Activated CD4-positive, alpha-beta memory T cell treated with anti-CD3 and anti-CD28 coated beads for 36 hours (primary cell): ENCODE data around the gene RAB8A. TPM values are rescaled to one million over a fixed set of nuclear protein-coding genes. Genes with fewer than 3 reads are reported as not detected.

ENCODE experiments used
- CTCF ChIA-PET: fragments of 350-600 bp; sonication (Branson Sonifier 250); formaldehyde crosslinking; loops from one replicate; lab custom pipeline; 2021; ENCODE audit warnings: antibody characterized with exemption, inconsistent platforms; lab: Charles Lee
- POLR2A ChIA-PET: fragments of 350-600 bp; sonication (Branson Sonifier 250); formaldehyde crosslinking; loops from one replicate; lab custom pipeline; 2021; ENCODE audit warnings: antibody characterized with exemption; lab: Charles Lee
- DNase-seq: peaks from one replicate; pipeline ENCODE4 v3.0.0-alpha.2; 2020
- H3K27ac Mint-ChIP-seq: one replicate; pipeline ENCODE4 v1.8.0; 2021; ENCODE audit warnings: mixed read lengths
- H3K27me3 Mint-ChIP-seq: one replicate; pipeline ENCODE4 v1.8.0; 2021; ENCODE audit warnings: mixed read lengths
- H3K36me3 Mint-ChIP-seq: one replicate; pipeline ENCODE4 v1.8.0; 2021; ENCODE audit warnings: mixed read lengths
- H3K4me1 Mint-ChIP-seq: one replicate; pipeline ENCODE4 v1.8.0; 2021; ENCODE audit warnings: low read depth, mixed read lengths
- H3K4me3 Mint-ChIP-seq: one replicate; pipeline ENCODE4 v1.8.0; 2021; ENCODE audit warnings: mild to moderate bottlenecking, mixed read lengths
- H3K9me3 Mint-ChIP-seq: one replicate; pipeline ENCODE4 v1.8.0; 2021; ENCODE audit warnings: mixed read lengths
- intact Hi-C: fragments of 100-400 bp; cut with micrococcal nuclease; formaldehyde crosslinking; loops from one replicate; pipeline ENCODE4 v1.15.1; 2023
- total RNA-seq, 2 experiments: library from RNA; stranded (reverse); gene quantifications; one replicate each; pipeline ENCODE4 v1.2.3, GENCODE V29; 2021

Gene RAB8A
- total RNA-seq, 2 experiments from 2014 or later: 146 to 154 TPM

DNA sequence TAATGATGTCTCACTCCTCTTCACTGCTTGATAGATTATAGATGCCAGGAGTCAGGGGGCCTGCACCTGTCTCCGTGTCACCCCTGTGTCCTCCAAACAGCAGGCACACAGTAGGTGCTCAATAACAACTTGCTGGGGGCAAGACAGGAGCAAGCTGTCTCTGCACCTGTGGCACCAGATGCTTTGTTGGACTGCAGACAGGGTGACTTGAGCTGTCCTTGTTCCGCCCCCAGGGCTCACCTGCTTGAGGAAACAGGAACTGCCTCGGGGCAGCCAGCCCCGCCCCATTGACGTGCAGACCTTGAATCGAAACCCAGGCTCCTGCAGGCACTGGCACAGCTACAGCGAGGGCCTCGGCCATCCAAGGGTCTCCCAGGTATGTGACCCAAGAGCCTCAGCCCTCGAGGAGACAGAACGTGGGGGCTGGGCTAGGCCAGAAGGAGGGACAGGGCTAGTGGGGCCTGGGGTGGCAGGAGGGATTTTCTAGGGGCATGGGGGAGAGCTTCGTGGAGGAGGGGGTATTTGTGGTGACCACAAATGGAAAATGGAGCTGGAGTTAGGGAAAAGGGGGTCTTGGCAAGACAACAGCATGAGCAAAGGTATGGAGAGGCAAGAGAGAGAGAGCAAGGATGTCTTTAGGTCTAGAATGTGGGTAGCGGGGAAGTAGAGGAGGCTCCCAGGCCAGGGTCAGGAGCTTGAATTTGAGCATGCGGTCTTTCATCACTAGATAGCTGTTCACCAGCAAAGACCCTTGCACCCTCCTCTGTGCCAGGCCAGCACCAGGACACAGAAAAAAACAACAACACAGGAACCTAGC is 31.9 kb downstream of the RAB8A start, which contains the start of gene HSH2D:
Gene HSH2D (plus strand): TSS at position 287 of the 817 bp plus-strand sequence. CDS start 5,066 bp downstream, outside the sequence.
- Mint-ChIP-seq H3K36me3 (peaks cover 4% of the 10 kb centered on the region), H3K27me3 (no peaks in the 10 kb centered on the region), H3K4me1 (peaks cover 26% of the 10 kb centered on the region), H3K27ac (peak within 1 kb of the TSS; percentile 92), H3K9me3 (no peaks in the 10 kb centered on the region), H3K4me3 (peak within 1 kb of the TSS; percentile 92)
- peak; percentile 90 for DNase-seq
- POLR2A ChIA-PET: interaction anchor here (0.6 to 1.7 kb wide), 9 partner anchors 8 to 912 kb away, joined by 3 to 8 read pairs (median 4); partner anchors contain the start of gene FAM32A
- CTCF ChIA-PET: interaction anchor here (0.5 to 2.2 kb wide), 10 partner anchors 8 to 304 kb away, joined by 3 to 19 read pairs (median 3); partner anchors contain the start of gene CIB3
- intact Hi-C loops: loop anchor here (2.0 kb wide), 1 partner anchor 25 kb away; no protein-coding TSS in a partner anchor

- H3K4me3 Mint-ChIP-seq: peak overlapping the region; percentile 92
- POLR2A ChIA-PET: interaction anchor here (0.6 to 1.7 kb wide), 7 partner anchors 9 to 913 kb away, joined by 3 to 8 read pairs (median 6); partner anchors contain the start of gene FAM32A
These were observed 32.5 kb downstream of the RAB8A start for GRCh38 chr19:16144216-16144581.

GRCh38 chr19:16146112-16146511 is 34.4 kb downstream of the RAB8A start:
- Mint-ChIP-seq H3K27me3 (no peaks in the 10 kb centered on the region), H3K27ac (no peak overlapping the region), H3K36me3 (peaks cover 6% of the 10 kb centered on the region), H3K4me3 (no peak overlapping the region), H3K4me1 (peaks cover 26% of the 10 kb centered on the region), H3K9me3 (no peaks in the 10 kb centered on the region)
- no peak for DNase-seq
- intact Hi-C loops: no loop called here
- POLR2A ChIA-PET: no interaction called here
- CTCF ChIA-PET: no interaction called here

More at GRCh38 chr19:16144216-16144581, 32.5 kb downstream of the RAB8A start:
- peaks cover 26% of the 10 kb centered on the region for H3K4me1 Mint-ChIP-seq
- peak overlapping the region; percentile 92 for H3K27ac Mint-ChIP-seq
- DNase-seq: no peak
- CTCF ChIA-PET: interaction anchor here (0.6 to 2.2 kb wide), 7 partner anchors 26 to 238 kb away, joined by 3 to 19 read pairs (median 3); partner anchors contain the start of gene CIB3
- peaks cover 6% of the 10 kb centered on the region for H3K36me3 Mint-ChIP-seq
- intact Hi-C loops: loop anchor here (2.0 kb wide), 1 partner anchor 25 kb away; no protein-coding TSS in a partner anchor
- H3K27me3 Mint-ChIP-seq: no peaks in the 10 kb centered on the region
- H3K9me3 Mint-ChIP-seq: no peaks in the 10 kb centered on the region

DNA sequence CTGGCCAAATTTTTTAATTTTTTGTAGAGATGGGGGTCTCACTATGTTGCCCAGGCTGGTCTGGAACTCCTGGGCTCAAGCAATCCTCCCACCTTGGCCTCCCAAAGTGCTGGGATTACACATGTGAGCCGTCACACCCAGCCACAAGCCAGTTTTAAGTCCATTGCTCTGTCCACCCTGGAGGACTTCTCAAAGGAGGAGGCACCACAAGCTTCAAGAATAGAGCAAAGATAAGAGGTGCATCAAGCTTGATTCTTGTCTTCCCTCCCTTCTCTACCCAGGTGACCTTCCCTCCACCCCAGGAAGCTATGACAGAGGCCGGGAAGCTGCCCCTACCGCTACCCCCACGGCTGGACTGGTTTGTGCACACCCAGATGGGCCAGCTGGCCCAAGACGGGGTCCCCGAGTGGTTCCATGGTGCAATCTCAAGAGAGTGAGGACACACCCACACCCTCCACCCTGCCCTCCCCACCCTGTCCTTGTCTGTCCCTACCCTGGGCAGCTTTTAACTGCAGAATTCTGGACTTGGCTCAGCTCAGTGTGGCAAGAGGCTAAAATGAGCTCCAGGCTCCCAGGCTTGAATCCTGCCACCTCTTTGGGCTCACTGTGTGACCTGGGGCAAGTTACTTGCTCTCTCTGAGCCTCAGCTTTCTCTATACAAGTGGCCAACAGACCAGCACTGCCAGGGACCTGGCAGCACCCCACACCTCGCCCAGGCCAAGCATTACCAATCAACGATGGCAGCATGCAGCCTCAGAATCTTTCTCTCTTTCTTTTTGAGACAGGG is 36.9 kb downstream of the RAB8A start:
- Mint-ChIP-seq H3K27me3 (no peaks in the 10 kb centered on the region), H3K27ac (no peak overlapping the region), H3K9me3 (no peaks in the 10 kb centered on the region), H3K36me3 (peaks cover 18% of the 10 kb centered on the region), H3K4me3 (no peak overlapping the region), H3K4me1 (peaks cover 21% of the 10 kb centered on the region)
- intact Hi-C loops: no loop called here
- ChIA-PET POLR2A (no interaction called here), CTCF (interaction anchor here (0.6 kb wide), 1 partner anchor 29 kb away, joined by 3 read pairs; no protein-coding TSS in a partner anchor)
- DNase-seq: no peak

DNA sequence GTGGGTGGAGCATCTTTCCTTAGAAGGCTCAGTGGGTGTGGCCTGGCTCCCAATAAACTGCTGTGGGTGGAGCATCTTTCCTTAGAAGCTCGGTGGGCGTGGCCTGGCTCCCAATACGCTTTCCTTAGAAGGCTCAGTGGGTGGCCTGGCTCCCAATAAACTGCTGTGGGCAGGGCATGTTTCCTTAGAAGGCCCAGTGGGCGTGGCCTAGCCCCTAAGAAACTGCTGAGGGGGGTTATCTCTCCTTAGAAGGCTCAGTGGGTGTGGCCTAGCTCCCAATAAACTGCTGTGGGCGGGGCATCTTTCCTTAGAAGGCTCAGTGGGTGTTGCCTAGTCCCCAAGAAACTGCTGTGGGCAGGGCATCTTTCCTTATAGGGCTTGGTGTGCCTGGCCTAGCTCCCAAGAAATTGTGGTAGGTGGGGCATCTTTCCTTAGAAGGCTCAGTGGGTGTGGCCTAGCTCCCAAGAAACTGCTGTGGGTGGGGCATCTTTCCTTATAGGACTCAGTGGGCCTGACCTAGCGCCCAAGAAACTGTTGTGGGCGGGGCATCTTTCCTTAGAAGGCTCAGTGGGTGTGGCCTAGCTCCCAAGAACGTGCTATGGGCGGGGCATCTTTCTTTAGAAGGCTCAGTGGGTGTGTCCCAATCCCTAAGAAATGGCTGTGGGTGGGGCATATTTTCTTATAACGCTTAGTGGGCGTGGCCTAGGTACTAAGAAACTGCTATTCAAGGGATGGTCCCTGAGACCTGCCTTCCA is 42.1 kb downstream of the RAB8A start:
- H3K27me3 Mint-ChIP-seq: no peaks in the 10 kb centered on the region
- no peaks in the 10 kb centered on the region for H3K9me3 Mint-ChIP-seq
- peaks cover 49% of the 10 kb centered on the region for H3K36me3 Mint-ChIP-seq
- no peak overlapping the region for H3K4me3 Mint-ChIP-seq
- ChIA-PET CTCF (interaction anchor here (1.2 to 1.6 kb wide), 2 partner anchors 31 to 91 kb away, joined by 3 to 4 read pairs; partner anchors contain the start of gene FAM32A), POLR2A (interaction anchor here (1.0 to 2.2 kb wide), 3 partner anchors 8 to 12 kb away, joined by 3 to 7 read pairs (median 4); partner anchors contain the start of gene HSH2D)
- intact Hi-C loops: no loop called here
- H3K27ac Mint-ChIP-seq: no peak overlapping the region
- no peaks in the 10 kb centered on the region for H3K4me1 Mint-ChIP-seq
- DNase-seq: peak; percentile 17

DNA sequence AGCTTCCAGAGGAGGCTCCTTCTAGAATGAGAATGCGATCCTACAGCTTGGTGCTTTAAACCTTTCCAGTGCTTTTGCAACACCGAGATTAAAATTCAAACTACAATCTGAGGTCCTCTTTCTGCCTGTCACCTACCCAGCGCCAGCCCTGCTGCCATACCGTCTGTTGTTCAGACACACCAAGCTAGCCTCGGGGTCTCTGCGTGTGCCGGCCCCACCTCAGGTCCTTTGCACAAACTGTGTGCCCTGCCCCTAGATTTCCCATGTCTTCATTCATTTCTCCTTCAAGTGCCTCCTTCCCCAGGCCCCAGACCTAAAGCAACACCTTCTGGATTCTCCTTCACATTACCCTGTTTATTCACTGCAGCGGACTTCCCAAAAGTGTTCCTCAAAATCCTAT is 42.9 kb downstream of the RAB8A start:
- ChIA-PET POLR2A (no interaction called here), CTCF (interaction anchor here (0.6 to 1.2 kb wide), 2 partner anchors 92 to 100 kb away, joined by 3 read pairs; no protein-coding TSS in a partner anchor)
- Mint-ChIP-seq H3K36me3 (peaks cover 47% of the 10 kb centered on the region), H3K27me3 (no peaks in the 10 kb centered on the region), H3K9me3 (no peaks in the 10 kb centered on the region), H3K4me1 (no peaks in the 10 kb centered on the region), H3K4me3 (no peak overlapping the region), H3K27ac (no peak overlapping the region)
- DNase-seq: no peak
- intact Hi-C loops: no loop called here

- CTCF ChIA-PET: interaction anchor here (0.6 to 1.2 kb wide), 2 partner anchors 92 to 101 kb away, joined by 3 read pairs; no protein-coding TSS in a partner anchor
These were observed 43.4 kb downstream of the RAB8A start for GRCh38 chr19:16155128-16155527.

GRCh38 chr19:16156904-16157303 is 45.2 kb downstream of the RAB8A start:
- DNase-seq: no peak
- H3K9me3 Mint-ChIP-seq: no peaks in the 10 kb centered on the region
- H3K27me3 Mint-ChIP-seq: no peaks in the 10 kb centered on the region
- no peak overlapping the region for H3K27ac Mint-ChIP-seq
- intact Hi-C loops: no loop called here
- CTCF ChIA-PET: interaction anchor here (0.9 kb wide), 1 partner anchor 94 kb away, joined by 4 read pairs; no protein-coding TSS in a partner anchor
- POLR2A ChIA-PET: interaction anchor here (0.7 kb wide), 1 partner anchor 1909 kb away, joined by 4 read pairs; no protein-coding TSS in a partner anchor
- H3K4me3 Mint-ChIP-seq: no peak overlapping the region
- H3K4me1 Mint-ChIP-seq: peaks cover 17% of the 10 kb centered on the region
- H3K36me3 Mint-ChIP-seq: peaks cover 47% of the 10 kb centered on the region

More at GRCh38 chr19:16155128-16155527, 43.4 kb downstream of the RAB8A start:
- Mint-ChIP-seq H3K4me1 (no peaks in the 10 kb centered on the region), H3K36me3 (peaks cover 47% of the 10 kb centered on the region), H3K9me3 (no peaks in the 10 kb centered on the region), H3K27ac (no peak overlapping the region), H3K4me3 (no peak overlapping the region), H3K27me3 (no peaks in the 10 kb centered on the region)
- no peak for DNase-seq
- POLR2A ChIA-PET: no interaction called here
- intact Hi-C loops: no loop called here

- peaks cover 45% of the 10 kb centered on the region for H3K36me3 Mint-ChIP-seq
- peaks cover 18% of the 10 kb centered on the region for H3K4me1 Mint-ChIP-seq
- H3K9me3 Mint-ChIP-seq: no peaks in the 10 kb centered on the region
- ChIA-PET CTCF (interaction anchor here (0.9 kb wide), 1 partner anchor 95 kb away, joined by 4 read pairs; no protein-coding TSS in a partner anchor), POLR2A (no interaction called here)
- intact Hi-C loops: no loop called here
- no peak overlapping the region for H3K4me3 Mint-ChIP-seq
- no peaks in the 10 kb centered on the region for H3K27me3 Mint-ChIP-seq
- no peak for DNase-seq
- no peak overlapping the region for H3K27ac Mint-ChIP-seq
These were observed 45.9 kb downstream of the RAB8A start for GRCh38 chr19:16157601-16158000.

DNA sequence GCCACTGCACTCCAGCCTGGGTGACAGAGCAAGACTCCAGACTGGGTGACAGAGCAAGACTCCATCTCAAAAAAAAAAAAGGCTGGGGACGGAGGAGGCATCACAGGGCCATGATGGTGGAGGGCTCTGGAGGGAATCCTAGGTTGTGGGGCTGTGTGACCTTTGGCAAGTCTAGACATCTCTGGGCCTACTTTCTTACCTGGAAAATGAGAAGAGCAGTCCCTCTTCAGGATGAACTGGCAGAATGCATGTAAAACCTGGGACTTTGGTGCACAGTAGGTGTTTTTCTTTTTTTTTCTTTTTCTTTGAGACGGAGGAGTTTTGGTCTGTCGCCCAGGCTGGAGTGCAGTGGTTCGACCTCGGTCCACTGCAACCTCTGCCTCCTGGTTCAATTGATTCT is 48.0 kb downstream of the RAB8A start:
- Mint-ChIP-seq H3K36me3 (peaks cover 27% of the 10 kb centered on the region), H3K27me3 (no peaks in the 10 kb centered on the region), H3K9me3 (no peaks in the 10 kb centered on the region), H3K4me3 (no peak overlapping the region), H3K27ac (no peak overlapping the region), H3K4me1 (peaks cover 18% of the 10 kb centered on the region)
- ChIA-PET POLR2A (no interaction called here), CTCF (interaction anchor here (1.1 kb wide), 1 partner anchor 21 kb away, joined by 3 read pairs; no protein-coding TSS in a partner anchor)
- no peak for DNase-seq
- intact Hi-C loops: loop anchor here (5.0 kb wide), 1 partner anchor 42 kb away; no protein-coding TSS in a partner anchor
